B cell (primary cell): ENCODE results near the gene DDX25. TPM values are rescaled to one million over a fixed set of nuclear protein-coding genes. Genes with fewer than 3 reads are reported as not detected.
A peak's percentile ranks its signal among the peaks of the same experiment; 100 is the strongest.

Experiments used
- ATAC-seq: fragments of 200-7000 bp; cut with Tn5 transposase; one replicate; pipeline ENCODE4 v1.10.0; 2021; ENCODE audit warnings: low read depth, mild to moderate bottlenecking, moderate number of reproducible peaks, moderate library complexity
- CTCF ChIA-PET: fragments of 350-600 bp; sonication (Branson Sonifier 250); formaldehyde crosslinking; loops from one replicate; lab custom pipeline; 2021; ENCODE audit warnings: antibody characterized with exemption, inconsistent platforms; lab: Charles Lee
- POLR2A ChIA-PET: fragments of 350-600 bp; sonication (Branson Sonifier 250); formaldehyde crosslinking; loops from one replicate; lab custom pipeline; 2021; ENCODE audit warnings: antibody characterized with exemption; lab: Charles Lee
- DNase-seq: peaks from one replicate; pipeline ENCODE4 v3.0.0; 2013
- H2AFZ ChIP-seq: 2 replicates; pipeline ENCODE4 v1.6.1; 2012; ENCODE audit warnings: mild to moderate bottlenecking, low read depth, low read length; ENCODE audit not compliant: insufficient read depth, poor library complexity, severe bottlenecking
- H3K27ac ChIP-seq, 2 donors: 1 replicate in 1 of 2; 2 replicates in 1 of 2; pipeline ENCODE4 v1.5.1; 2012 to 2013; ENCODE audit warnings: low read length in 2 of 2, mild to moderate bottlenecking in 2 of 2, moderate library complexity in 1 of 2
- H3K27me3 ChIP-seq, 4 experiments: fragments of 200-600 bp in 1 of 4; sonication (generic) in 1 of 4; replicated peaks in 1 of 4; 1 replicate in 2 of 4; 2 replicates in 2 of 4; pipeline versions ENCODE4 v1.6.1 to v1.7.0; 2013 to 2016; ENCODE audit warnings: low read length in 3 of 4, mild to moderate bottlenecking in 2 of 4, mixed read lengths in 1 of 4, moderate library complexity in 1 of 4; ENCODE audit not compliant: insufficient read depth in 4 of 4, control insufficient read depth in 3 of 4; ENCODE audit errors: control extremely low read depth in 1 of 4
- H3K36me3 ChIP-seq, 2 experiments: replicated peaks in 1 of 2; 1 replicate in 1 of 2; 2 replicates in 1 of 2; pipeline versions ENCODE4 v1.6.1 to v1.7.1; 2013; ENCODE audit warnings: low read length in 1 of 2; ENCODE audit not compliant: insufficient read depth in 2 of 2, control insufficient read depth in 1 of 2; ENCODE audit errors: control extremely low read depth in 1 of 2, extremely low read depth in 1 of 2
- H3K4me1 ChIP-seq, 2 donors: fragments of 200-600 bp in 1 of 2; sonication (generic) in 1 of 2; 1 replicate in 1 of 2; 2 replicates in 1 of 2; pipeline versions ENCODE4 v1.5.1 to v1.6.1; 2013 to 2017; ENCODE audit warnings: low read length in 2 of 2; ENCODE audit not compliant: control insufficient read depth in 2 of 2, insufficient read depth in 2 of 2
- H3K4me2 ChIP-seq: replicated peaks from 2 replicates; pipeline ENCODE3; 2012; ENCODE audit warnings: mild to moderate bottlenecking, low read depth, low read length; ENCODE audit not compliant: poor library complexity, severe bottlenecking
- H3K4me3 ChIP-seq, 5 experiments: fragments of 200-600 bp in 1 of 5; sonication (generic) in 1 of 5; 1 replicate in 3 of 5; 2 replicates in 2 of 5; pipeline versions ENCODE4 v1.5.1 to v1.7.0; 2011 to 2016; ENCODE audit warnings: low read length in 4 of 5, mild to moderate bottlenecking in 4 of 5, low read depth in 2 of 5, control low read depth in 1 of 5, moderate library complexity in 1 of 5; ENCODE audit not compliant: insufficient read depth in 1 of 5; ENCODE audit errors: control extremely low read depth in 1 of 5, extremely low read depth in 1 of 5
- H3K79me2 ChIP-seq: fragments of 200-600 bp; sonication (generic); one replicate; pipeline ENCODE4 v1.6.0; 2016; ENCODE audit warnings: low read length; ENCODE audit not compliant: control insufficient read depth, insufficient read depth
- H3K9ac ChIP-seq: fragments of 200-600 bp; sonication (generic); 2 replicates; pipeline ENCODE4 v1.6.1; 2017; ENCODE audit warnings: mild to moderate bottlenecking, low read length, moderate library complexity
- H3K9me3 ChIP-seq, 3 donors: one replicate each; pipeline versions ENCODE4 v1.6.1 to v1.7.1; 2013; ENCODE audit warnings: low read length in 2 of 3; ENCODE audit not compliant: control insufficient read depth in 2 of 3, insufficient read depth in 1 of 3; ENCODE audit errors: control extremely low read depth in 1 of 3
- H4K20me1 ChIP-seq: 2 replicates; pipeline ENCODE4 v1.6.0; 2012; ENCODE audit warnings: mild to moderate bottlenecking, low read length; ENCODE audit not compliant: insufficient read depth, control insufficient read depth, poor library complexity, severe bottlenecking
- H3K27ac Mint-ChIP-seq: one replicate; pipeline ENCODE4 v1.8.0; 2021; ENCODE audit warnings: mixed read lengths
- H3K27me3 Mint-ChIP-seq: one replicate; pipeline ENCODE4 v1.8.0; 2021; ENCODE audit warnings: mixed read lengths
- H3K4me1 Mint-ChIP-seq: one replicate; pipeline ENCODE4 v1.8.0; 2021; ENCODE audit warnings: mixed read lengths
- H3K4me3 Mint-ChIP-seq: one replicate; pipeline ENCODE4 v1.8.0; 2021; ENCODE audit warnings: mixed read lengths
- H3K9me3 Mint-ChIP-seq: one replicate; pipeline ENCODE4 v1.8.0; 2022; ENCODE audit warnings: mixed read lengths; ENCODE audit not compliant: insufficient read depth
- CTCF ChIP-seq: fragments of 200-600 bp; IDR thresholded peaks from one replicate; pipeline ENCODE4 v1.8.0; 2022; ENCODE audit warnings: antibody characterized with exemption, mild to moderate bottlenecking
- EZH2 ChIP-seq: IDR thresholded peaks from 2 replicates; pipeline ENCODE4 v1.6.1; 2012; ENCODE audit warnings: borderline replicate concordance, low read depth, mild to moderate bottlenecking, moderate library complexity, low read length; ENCODE audit not compliant: insufficient read depth, poor library complexity, severe bottlenecking
- WGBS: methylation state at CpG from one replicate; pipeline ENCODE4 v1.1.5; 2013; ENCODE audit warnings: missing lambda C conversion rate; ENCODE audit not compliant: insufficient coverage; 5-methylcytosine and 5-hydroxymethylcytosine counted together
- intact Hi-C: fragments of 100-400 bp; cut with micrococcal nuclease; formaldehyde crosslinking; loops from one replicate; pipeline ENCODE4 v1.10.0; 2022
- polyA plus RNA-seq: library from polyadenylated mRNA; depleted of rRNA; stranded (reverse); fragments of >200 nt; gene quantifications from 2 replicates; pipeline ENCODE4 v1.2.3, GENCODE V29; 2012
- total RNA-seq, 2 donors: library from RNA; stranded (reverse); fragments of 120-200 nt in 1 of 2; gene quantifications; 1 replicate in 1 of 2; 2 replicates in 1 of 2; pipeline versions ENCODE4 v1.2.3 to v1.2.4, GENCODE V29; 2013 to 2022

Gene DDX25
- total and polyA plus RNA-seq, 2 donors (not counting 1 experiment from before 2014, with no cell fraction given): not detected

- Histone ChIP-seq H3K27me3 (no peaks in the 10 kb centered on the region), H2AFZ (no peak overlapping the region), H3K4me1 (peaks cover 0 to 3% of the 10 kb centered on the region in 2 donors), H3K4me2 (no peak overlapping the region), H3K36me3 (no peaks in the 10 kb centered on the region), H3K9me3 (peaks cover 1 to 18% (median 8%) of the 10 kb centered on the region in 3 donors), H4K20me1 (no peaks in the 10 kb centered on the region), H3K79me2 (no peaks in the 10 kb centered on the region), H3K27ac (no peak overlapping the region), H3K9ac (no peak overlapping the region), H3K4me3 (no peak overlapping the region)
- ATAC-seq (no peak), DNase-seq (no peak)
- TF ChIP-seq EZH2 (no peak), CTCF (no peak)
- POLR2A ChIA-PET: interaction anchor here (0.7 kb wide), 1 partner anchor 16 kb away, joined by 7 read pairs; the partner anchor contains the start of gene HYLS1
- Mint-ChIP-seq H3K4me1 (peaks cover 10% of the 10 kb centered on the region), H3K27ac (no peak overlapping the region), H3K9me3 (peaks cover 6% of the 10 kb centered on the region), H3K27me3 (no peaks in the 10 kb centered on the region), H3K4me3 (no peak overlapping the region)
- CTCF ChIA-PET: no interaction called here
- intact Hi-C loops: loop anchor here (10.0 kb wide), 1 partner anchor 1227 kb away; no protein-coding TSS in a partner anchor
- 97% methylated on average over 9 of the region's 10 CpGs for WGBS
Measured at GRCh38 chr11:125871391-125872137, 32.7 kb upstream of the DDX25 start.

- Histone ChIP-seq H2AFZ (no peak overlapping the region), H3K79me2 (no peaks in the 10 kb centered on the region), H3K9ac (no peak overlapping the region), H3K4me3 (no peak overlapping the region), H3K27ac (no peak overlapping the region), H3K27me3 (no peaks in the 10 kb centered on the region), H4K20me1 (no peaks in the 10 kb centered on the region), H3K4me1 (peaks cover 0 to 3% of the 10 kb centered on the region in 2 donors), H3K36me3 (no peaks in the 10 kb centered on the region), H3K4me2 (no peak overlapping the region), H3K9me3 (peaks cover 1 to 18% (median 8%) of the 10 kb centered on the region in 3 donors)
- H3K4me1 Mint-ChIP-seq: peaks cover 10% of the 10 kb centered on the region
- TF ChIP-seq EZH2 (no peak), CTCF (no peak)
- no peaks in the 10 kb centered on the region for H3K27me3 Mint-ChIP-seq
- H3K9me3 Mint-ChIP-seq: peaks cover 6% of the 10 kb centered on the region
- ATAC-seq (peak; percentile 14), DNase-seq (peak; percentile 16)
- no peak overlapping the region for H3K4me3 Mint-ChIP-seq
- CTCF ChIA-PET: no interaction called here
- POLR2A ChIA-PET: no interaction called here
- peak overlapping the region; percentile 82 for H3K27ac Mint-ChIP-seq
- intact Hi-C loops: loop anchor here (10.0 kb wide), 1 partner anchor 1227 kb away; no protein-coding TSS in a partner anchor
Measured at GRCh38 chr11:125872138-125872491, 32.2 kb upstream of the DDX25 start.
